NCI-H128 (cell line): ENCODE data around the gene RBM19.

ENCODE experiments used
- DNase-seq: peaks from one replicate; lab custom pipeline; 2025; ENCODE audit not compliant: unreplicated experiment; lab: John Stamatoyannopoulos, UW

Gene RBM19

DNA sequence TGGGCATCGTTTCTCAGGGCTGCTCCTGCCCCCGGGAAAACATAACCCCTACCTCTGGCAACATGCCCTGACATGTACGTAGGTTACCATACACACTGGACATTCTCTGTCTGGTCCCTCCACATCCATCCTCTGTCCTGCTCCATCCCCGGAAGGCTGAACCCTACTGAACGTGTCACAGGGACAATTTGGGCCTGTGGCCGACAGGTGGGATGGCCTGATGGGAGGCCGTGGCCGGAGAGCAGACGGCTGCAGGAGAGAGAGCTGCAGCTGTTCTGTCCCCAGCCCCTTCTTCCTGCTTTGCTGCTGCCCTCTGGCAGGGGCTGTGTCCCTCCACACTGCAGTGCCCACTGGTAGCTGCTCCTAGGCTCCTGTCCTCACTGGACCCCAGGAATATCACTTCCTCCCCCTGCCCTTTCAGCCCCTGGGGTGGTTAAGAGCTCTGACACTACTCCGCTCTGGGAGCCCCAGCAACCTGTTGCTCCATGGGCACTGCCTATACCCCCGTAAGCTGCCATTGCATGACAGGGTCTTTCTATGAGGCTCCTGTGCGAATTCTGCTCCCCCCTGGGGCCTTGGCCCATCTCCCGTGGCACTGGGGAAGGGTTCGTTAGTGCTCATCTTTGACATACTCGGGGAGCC is 125.6 kb downstream of the RBM19 start:
- DNase-seq = no peak

DNA sequence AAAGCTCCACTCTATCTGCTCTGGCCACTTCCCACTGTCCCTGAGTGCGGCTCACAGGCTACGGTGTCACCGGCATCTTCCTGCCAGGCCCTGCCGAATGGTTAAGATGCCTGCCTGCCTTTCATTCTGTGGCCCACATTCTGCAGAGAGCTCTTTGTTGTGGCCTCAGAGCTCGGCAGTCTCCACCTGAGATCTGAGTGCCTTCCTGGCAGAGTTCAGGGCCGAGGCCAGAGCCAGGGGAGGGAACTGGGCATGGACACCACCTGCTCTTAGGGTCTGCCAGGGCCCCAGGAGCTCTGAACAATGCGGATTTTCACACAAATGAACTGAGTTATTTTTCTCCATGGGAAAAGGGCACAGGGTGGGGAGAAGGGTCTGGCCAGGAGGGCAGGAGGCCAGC is 127.2 kb downstream of the RBM19 start:
- no peak for DNase-seq

DNA sequence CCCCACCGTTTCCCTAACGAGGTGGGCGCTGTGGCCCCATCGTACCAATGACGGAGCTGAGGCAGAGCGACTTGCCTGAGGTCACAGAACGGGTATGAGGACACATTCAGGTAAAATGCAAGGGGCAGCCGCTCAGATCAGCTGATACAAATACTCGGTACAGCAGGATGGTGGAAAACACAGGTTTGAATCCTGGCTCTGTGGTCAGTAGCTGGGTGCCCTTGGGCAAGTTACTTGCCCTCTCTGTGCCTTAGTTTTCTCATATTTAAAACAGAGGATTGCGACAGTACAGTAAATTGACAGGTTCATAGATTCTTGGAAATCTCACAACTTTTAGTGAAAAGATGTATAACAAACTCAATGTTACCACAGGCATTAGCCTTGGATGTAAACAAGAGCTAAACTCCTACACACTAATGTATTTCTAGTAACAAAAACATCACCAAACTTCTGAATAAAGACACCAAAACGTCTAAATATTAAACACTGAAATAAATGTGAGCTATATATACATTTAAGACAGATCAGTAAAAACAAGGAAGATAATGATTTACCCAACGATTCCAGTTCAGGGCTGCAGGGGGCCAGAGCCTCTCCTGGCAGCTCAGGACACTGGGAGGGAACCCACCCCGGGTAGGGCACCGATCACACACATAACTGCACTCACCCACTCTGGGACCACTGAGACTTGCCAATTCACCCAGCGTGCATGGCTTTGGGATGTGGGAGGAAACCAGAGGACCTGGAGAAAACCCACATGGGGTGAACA is 128.4 kb downstream of the RBM19 start:
- no peak for DNase-seq

DNA sequence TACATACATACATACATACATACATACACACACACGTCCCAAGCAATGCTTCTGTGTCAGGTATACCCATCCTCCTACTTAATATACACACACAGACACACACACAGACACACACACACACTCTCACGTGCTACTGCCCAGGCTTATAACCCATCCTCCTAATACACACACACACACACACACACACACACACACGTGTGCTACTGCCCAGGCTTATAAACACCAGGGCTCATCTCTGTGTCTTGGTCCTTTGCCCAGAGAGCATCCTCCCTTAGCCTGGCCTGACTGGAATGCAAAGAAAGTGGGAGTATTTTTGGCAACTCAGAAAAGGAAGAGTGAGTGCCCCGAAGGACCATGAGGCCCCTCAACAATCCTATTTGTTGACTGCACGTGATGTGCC is 129.0 kb downstream of the RBM19 start:
- DNase-seq = no peak

DNA sequence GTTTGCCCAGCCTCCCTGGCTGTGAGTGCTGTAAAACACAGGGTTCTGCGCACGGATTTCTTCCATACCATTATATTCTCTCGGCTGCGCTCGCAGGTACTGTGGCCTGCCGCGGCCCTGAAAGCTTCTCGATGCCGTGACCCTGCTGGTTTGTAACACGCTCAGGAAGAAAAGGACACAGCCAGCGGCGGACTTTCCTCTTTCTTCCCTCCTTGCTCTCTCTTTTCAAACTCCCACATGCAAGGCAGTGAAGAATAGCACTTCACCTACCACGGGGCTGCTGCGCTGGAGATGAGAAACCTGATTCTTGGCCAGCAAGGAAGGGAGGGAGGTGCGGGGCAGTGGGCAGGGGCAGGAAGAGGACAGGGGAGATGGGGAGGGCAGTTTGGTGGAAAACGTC is 130.2 kb downstream of the RBM19 start:
- no peak for DNase-seq

DNA sequence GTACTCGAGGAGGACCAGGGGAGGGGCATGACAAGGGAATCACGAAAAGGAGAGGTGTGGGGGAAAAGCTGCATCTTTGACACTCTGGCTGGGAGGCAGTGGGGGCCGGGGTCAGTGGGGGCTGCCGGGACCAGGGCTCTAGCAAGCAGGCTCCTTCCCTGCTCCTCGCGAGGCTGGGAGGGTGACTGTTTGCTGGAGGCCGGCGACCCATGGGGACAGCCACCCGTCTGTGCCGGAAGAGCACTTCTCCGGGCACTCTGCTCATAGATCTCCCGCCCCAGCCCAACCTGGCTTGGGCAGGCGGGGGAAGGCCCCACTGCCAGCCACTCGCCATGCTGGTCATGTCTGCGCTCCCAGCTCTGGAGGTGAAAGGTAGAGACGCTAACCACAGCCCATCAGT is 130.7 kb downstream of the RBM19 start:
- DNase-seq = no peak

DNA sequence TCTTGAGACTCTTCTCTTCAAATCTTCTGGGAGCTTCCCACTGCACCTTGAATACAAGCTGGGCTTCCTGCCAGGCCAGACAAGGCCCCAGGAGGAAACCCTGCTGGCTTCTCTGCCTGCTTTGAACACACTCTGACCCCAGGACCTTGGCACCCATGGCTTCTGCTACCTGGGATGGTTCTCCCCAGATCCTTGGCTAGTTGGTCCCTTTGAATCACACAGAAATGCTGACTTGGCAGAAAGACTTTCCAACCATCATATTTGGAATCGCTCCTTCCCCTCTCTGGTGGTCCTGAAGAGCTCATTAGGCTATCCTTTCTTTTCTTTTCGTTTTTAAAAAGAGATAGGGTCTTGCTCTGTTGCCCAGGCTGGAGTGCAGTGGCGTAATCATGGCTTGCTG is 132.7 kb downstream of the RBM19 start:
- no peak for DNase-seq

DNA sequence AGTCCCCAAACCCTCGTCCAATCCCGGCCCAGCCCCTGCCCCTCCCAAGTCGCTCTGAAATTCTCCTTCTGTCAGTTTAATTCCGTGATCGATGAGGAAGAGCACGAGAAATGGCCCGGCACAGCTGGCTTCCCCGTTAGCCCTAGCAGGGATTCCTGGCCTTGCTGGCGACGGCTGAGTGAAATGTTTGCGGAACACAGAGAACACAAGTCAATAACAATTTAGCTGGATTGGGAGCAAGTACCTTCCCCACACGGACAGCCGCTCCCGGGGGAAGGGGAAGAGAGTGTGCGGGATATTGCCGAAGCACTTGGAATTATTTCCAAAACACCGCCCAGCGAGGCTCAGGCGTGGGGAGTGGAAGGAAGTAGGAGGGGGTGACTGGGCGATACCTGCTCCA is 134.6 kb downstream of the RBM19 start:
- DNase-seq = no peak

DNA sequence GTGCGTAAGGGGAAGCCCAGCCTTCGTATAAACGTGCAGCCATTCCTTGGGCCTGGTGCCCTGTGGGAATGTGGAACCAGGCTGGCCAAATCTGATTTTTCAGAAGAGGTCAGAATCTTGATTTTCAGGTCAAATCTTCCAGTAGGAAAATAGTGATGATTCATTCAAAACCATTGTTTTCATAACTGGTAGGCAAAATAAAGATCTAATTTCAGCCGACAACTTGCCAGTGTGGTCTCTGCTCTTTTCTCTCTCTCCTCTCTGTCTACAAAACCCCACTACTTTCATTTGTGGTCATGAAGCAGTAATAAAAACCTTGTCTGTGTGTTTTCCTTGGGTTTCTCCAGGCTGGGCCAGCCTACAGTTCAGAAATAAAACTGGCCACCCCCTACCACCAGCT is 135.1 kb downstream of the RBM19 start:
- DNase-seq = no peak

DNA sequence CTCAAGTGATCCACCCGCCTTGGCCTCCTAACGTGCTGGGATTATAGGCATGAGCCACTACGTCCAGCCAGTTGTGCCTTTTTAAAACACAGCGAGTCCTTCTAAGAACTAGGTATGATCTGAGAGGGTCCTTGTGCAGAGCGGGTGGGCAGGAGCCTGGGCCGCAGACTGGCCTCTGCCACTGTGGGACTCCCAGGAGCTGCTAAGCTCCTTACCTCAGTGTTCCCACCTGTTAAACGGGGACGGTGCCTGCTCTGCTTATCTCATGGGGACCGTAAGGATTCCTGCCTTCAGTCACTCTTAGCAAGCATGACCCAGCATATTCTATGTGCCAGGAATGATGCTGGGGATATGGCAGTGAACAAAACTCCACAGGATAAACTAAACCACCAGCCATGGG is 136.9 kb downstream of the RBM19 start:
- no peak for DNase-seq

DNA sequence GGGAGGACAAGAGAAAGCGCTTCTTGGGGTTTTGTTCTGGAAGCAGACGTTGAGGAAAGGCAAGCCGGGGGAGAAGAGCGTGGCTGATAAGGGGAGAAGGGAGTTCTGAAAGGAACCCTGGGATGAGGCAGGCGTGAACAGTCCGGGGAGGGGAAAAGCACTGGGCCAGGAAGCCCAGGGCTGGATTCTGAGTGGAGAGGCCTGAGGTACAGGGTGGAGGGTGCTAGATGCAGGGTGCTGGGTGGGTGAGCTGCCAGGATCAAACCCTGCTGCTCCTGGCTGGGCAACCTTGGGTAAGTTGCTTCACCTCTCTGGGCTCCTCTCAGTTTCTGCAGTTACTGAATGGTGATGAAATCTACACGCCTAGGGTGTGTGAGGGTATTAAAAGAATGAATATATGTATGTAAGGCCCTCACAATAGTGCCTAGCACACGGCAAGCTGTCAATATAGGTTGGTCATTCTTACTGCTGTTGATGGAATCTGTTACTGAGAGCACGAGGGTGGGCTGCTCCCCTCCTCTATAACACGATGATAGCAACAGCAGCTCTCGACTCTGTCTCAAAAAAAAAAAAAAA is 138.5 kb downstream of the RBM19 start:
- DNase-seq = no peak

DNA sequence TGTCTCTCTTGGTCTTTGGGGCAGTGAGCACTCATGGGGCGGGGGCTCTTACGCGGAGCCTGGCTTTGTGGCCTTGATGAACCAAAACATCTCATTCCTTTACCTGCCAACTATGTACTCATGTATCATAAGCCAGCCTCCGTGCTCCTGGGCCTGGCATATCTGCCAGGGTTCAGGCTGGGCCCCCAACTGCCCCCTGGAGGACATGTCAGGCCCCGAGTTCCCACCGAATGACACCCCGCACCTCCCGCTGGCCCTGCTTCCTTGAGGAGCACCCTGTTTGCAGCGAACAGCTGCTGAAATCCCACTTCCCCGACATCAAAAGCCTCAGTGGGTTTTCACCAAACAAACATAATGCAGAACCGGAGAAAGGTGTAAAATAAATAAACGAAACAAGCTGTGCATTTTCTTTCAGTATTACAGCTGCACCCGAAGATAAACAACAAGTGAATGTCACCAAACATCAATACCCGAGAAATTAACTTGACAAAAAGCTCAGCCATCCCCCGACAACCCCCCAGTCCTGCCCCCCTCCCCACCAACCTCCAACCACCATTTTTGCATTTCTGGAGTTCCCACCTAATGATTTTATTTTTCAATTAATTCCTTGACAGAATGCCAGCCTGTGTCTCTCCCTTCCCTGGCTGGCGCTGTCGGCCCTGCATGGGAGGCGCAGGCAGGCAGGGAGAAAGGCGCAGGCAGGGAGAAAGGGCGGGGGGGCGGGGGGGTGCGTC is 139.2 kb downstream of the RBM19 start:
- no peak for DNase-seq

DNA sequence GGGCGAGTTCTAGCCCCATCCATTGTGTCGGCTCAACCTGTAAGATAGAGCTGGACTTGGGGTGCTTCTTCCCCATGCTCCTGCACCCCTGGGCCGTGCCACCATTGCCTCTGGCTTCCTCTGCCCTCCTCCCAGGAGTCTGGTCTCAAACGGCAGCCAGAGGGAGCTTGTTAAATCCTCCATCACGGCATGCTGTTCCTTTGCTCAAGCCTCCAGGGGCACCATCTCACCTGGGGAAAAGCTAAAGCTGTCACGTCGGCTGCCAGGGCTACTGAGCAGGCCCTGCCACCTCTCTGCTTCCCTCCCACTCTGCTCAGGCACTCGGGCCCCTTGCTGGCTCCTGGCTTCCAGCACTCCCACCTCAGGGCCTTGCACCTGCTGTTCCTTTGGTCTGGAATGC is 140.4 kb downstream of the RBM19 start:
- no peak for DNase-seq

DNA sequence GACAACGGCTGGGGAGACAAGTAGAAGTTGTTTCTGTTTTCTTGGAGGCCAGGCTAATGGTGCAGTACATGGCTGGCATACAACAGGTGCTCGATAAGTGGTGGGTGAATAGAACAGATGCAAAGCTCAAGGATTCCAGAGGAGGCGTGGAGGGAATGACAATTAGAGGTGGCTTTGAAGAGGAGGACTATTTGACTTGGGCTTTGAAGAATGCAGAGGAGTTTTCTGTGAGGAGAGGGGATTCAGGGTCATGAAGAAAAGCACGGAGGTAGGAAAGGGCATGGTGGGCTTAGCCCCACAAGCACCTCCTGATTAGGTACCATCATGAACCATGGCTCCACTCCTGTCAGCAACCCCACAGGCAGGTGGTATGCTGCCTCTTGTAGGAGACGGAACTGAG is 142.3 kb downstream of the RBM19 start:
- no peak for DNase-seq

DNA sequence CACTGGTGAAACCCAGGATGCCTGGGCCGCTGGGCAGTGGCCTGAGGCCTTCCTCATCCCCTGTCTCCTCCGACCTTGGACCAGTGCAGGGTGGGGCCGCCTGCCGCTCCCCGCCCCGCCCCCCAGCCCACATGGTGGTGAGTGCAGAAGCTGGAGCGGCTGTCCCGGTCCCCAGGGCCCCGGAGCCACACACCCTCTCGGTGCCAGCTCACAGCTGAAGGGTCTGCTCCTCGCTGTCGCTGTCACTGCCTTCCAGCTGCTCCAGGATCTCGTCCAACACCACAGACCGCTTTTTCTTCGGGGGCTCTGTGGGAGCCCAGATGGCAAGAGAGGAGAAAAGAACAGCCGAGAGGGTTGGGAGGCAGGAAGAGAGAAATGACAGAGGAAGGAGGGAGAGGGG is 143.1 kb downstream of the RBM19 start:
- DNase-seq = no peak

DNA sequence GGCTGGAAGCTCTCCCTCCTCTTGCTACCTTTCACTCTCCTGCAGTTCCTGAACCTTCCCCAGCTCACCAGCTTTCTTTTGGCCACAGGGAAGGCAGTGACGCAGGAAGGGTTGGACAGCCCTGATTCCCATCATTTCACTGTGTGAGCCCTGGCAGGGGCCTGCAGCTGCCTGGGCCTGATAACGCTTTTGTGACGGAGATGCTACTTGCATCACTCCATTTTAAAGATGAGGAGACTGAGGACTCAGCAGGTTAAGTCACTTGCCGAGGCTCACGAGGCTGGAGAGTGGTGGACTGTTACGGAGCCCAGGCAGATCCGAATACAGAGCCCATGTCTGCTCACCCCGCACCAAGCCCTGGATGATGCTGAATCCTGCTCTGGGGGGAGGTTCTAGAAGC is 145.3 kb downstream of the RBM19 start:
- no peak for DNase-seq

DNA sequence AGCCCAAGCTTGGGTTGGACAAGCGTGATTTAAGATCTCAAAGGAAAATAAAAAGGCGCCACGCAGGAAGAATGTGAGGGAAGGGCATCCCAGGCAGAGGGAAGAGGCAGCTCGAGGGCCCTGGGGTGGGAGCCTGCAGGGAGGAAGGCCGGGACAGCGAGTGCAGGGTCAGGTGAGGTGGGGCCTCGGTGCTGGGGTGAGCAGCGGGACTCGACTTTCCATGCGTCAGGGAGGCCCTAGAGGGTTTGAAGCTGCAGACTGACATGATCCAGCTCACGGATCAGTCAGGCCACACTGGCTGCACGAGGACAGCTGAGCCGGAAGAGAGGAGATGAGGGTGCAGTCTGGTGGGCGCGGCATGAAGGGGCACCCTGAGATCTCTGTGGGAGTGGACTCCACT is 145.8 kb downstream of the RBM19 start:
- no peak for DNase-seq

DNA sequence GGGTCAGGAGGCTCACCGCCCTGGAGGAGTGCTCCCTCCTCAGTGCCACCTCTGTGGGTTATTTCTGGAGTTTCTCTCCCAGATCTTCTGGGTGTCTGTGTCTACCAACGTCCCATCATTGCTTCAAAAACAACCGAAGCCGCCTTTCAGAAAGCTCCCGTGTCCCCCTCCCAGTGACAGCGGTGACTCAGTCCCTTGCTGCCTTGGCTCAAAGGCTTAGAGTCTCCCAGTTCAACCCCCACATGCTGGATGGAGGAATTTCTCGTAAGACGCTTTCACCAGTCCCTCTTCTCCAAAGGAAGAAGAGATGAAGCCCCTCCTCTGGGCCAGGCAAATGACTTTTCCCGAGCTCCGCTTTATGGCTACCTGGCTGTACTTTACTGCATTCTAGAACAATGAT is 146.6 kb downstream of the RBM19 start:
- DNase-seq = no peak

DNA sequence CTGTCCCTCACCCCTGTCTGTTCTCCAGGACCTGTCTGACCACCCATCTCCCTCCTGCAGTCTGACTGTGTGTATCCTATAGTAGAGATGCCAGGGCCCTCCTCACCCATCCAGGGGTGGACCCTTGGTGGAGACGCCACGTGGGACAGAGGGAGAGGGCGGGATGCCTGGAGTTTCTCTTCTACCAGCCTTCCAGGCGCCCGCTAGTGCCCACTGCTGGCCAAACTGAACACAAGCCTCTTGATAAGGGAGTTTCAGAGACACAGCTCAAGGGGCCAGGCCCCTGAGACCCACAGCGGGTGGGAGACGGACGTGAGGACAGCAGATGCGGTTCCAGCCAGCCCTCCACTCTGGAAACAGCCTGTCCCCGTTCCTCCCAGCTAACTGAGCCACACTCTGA is 147.3 kb downstream of the RBM19 start:
- DNase-seq = no peak

DNA sequence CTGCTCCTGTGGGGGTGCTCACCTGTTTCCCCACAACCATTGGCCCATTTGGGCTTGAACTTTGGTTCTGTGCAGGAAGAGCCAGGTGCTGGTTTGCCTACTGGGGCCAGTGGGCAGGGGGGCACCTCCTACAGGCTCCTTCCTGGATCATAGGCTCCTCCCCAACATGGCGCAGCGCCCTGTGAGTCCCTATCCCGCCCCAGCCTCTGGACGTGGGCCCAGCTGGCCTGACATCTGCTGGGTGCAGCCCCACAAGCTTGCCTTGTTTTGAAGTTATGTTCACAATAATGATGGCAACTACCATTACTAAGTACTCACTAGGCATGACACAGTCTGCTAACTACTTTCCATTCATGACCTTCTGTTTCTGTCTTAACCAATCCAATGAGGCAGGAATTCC is 147.8 kb downstream of the RBM19 start:
- no peak for DNase-seq

DNA sequence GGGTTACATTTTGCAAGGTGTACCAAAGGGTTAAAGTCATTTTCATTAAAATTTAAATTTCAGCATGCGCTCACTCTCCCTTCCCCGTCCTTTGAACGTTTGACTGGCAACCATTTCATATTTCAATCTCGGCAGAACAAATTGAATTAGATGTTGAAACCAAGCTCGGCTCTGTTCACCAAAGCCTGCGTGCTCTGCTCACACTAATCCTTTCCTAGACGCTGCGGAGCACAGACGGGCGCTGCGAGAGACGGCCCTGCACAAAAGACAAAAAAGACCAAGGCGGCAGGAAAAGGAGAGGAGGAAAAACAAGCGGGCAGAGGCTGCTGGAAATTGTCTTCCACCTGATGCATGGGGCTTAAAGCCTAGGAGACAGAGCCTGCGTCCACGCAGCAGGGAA is 149.3 kb downstream of the RBM19 start:
- no peak for DNase-seq

DNA sequence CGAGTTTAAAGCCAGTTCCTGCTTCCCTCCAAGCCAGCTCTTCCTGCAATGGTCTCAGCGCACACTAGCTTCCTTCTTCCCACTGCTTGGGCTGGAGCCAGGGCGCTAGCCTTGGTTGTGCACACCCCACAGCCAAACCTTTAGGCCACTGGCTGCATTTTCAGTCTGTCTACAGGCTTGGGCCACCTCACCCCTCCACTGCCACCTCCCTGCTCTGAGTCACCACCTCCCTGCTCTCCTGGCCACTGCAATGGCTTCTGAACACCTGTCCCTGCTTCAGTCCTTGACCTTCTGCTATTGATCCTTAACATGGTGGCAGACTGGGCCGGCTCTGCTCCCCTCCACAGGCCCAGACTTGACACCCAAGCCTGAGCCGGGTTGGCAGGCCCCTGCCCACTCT is 151.1 kb downstream of the RBM19 start:
- no peak for DNase-seq
